ENCODE measurements around the gene MRPL24.

DNA sequence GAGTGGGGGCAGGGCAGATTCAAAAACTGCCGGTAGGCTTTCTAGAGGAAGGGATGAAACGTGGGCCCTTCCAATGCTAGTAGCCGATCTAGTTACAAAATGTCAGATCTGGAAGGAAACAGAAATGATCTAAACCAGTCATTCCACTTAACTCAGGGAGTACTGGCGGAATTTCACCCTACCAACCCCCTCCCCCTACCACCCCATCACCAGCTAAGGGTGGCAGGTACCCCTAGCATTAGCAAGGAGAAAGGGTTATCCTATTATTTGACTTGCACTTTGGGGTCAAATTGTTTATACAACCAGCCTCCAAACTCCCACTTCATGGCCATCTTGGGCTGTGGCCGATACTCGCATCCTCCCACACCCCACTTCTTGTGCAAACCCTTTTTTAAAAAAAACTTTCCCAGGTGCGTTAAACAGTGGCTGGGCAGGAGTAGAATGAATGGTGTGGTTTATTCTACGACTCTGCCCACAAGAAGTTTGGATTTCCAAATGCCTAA lies 644 bp upstream of the MRPL24 start:
- TF ChIP-seq, protein P1, sequence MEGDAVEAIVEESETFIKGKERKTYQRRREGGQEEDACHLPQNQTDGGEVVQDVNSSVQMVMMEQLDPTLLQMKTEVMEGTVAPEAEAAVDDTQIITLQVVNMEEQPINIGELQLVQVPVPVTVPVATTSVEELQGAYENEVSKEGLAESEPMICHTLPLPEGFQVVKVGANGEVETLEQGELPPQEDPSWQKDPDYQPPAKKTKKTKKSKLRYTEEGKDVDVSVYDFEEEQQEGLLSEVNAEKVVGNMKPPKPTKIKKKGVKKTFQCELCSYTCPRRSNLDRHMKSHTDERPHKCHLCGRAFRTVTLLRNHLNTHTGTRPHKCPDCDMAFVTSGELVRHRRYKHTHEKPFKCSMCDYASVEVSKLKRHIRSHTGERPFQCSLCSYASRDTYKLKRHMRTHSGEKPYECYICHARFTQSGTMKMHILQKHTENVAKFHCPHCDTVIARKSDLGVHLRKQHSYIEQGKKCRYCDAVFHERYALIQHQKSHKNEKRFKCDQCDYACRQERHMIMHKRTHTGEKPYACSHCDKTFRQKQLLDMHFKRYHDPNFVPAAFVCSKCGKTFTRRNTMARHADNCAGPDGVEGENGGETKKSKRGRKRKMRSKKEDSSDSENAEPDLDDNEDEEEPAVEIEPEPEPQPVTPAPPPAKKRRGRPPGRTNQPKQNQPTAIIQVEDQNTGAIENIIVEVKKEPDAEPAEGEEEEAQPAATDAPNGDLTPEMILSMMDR (IDR thresholded peaks at IDR 0.05) = no peak
- no peak for TF ChIP-seq POLR2A (IDR thresholded peaks at IDR 0.05)
